ENCODE results near the gene B4GALT5.
A peak's percentile ranks its signal among the peaks of the same experiment; 100 is the strongest.

Gene B4GALT5

DNA sequence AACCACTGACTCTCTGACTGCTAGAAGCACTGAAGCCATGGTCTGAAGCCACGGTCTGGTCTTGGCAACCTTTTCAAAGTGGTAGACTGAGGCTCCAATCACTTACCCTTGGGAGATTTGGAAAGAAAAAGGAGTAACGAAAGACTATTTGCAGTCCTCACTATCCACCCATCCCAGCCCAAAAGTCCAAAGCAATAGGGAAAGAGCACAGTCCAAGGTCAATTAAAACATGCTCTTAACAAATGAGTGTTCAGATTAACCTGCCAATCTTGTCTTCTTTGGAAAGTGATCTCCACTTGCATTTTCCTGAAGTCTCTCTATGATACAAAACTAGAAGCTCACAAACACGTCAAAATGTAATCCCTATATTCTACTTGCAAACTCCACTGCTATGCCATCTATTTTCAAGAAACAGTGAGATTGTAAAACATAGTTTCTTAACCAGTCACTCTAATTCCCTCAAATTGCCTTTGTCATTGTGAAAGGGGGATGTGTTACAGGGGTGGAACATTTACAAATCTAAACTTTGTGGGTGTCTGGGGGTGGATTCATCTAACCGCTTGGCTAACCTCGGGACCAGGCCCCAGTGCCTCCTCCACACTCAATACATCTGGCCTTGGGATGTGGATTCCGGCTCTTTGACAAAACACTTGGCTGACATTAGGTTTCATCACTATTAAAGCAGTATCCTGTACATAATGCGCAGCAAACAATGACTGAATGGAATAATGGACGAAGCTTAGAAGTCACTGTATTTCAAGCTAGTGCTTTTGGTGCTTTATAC, 56.4 kb downstream of the B4GALT5 start:
- DNase-seq (ENCODE audit: low read depth), result peak; percentile 24

DNA sequence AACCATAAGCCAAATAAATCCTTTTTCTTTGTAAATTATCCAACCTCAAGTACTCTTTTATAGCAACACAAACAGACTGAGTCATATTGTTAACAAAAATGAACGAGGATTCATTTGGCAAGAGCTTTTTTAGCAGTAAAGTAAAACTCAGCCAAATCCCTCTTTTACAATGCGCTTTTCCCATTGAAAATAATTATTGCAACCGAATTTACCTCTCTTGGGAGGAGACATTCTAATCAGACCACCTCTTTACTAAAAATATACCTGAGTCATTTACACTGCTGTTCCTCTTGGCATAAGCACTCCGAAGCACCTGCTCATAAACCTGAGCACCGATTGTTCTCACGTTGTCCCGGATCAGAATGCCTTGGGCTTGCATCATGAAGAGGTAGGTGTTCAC, 57.4 kb downstream of the B4GALT5 start:
- peak; percentile 45 for DNase-seq (ENCODE audit: low read depth)

DNA sequence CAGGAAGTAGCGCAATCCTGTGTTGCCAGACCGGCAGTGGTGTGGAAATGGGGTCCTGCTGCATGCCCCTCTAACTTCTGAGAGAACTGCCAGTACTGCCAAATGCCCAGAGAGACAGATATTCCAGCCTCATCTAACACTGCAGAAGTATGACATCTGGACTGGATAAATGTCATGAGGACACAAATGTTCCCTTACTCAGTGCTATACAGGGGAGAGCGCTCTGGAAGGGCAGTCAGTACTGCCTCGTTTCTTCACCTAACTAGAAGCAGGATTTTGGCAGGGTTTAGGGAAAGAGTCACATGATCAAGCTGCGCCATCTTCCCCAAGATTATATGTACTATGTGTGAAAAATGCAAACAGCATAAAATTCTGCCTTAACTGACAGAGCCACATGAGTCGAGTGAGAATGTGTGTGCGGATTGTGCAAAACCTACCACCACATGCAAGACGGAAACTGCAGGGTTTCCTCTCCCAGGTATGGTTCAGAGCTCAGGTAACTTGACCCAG, 59.7 kb downstream of the B4GALT5 start:
- no peak for DNase-seq (ENCODE audit: low read depth)

DNA sequence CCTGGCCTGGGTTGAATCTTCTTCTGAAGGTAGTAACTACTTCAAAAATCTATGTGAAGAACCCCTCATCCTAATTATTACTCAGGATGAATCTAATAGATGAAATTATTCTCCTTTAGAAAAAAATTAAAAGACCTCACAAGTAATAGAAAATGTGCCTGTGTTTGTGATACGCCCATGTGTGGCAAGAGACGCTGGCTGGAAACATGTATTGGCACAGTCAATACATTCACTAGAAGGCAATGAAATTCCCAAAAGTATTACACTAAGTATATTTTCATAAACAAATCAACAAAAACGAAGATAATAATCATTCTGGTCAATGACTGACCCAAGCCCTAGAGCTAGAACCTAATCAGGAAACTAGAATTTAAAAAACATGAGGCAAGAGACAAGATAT, 64.0 kb downstream of the B4GALT5 start:
- DNase-seq (ENCODE audit: low read depth), result no peak

DNA sequence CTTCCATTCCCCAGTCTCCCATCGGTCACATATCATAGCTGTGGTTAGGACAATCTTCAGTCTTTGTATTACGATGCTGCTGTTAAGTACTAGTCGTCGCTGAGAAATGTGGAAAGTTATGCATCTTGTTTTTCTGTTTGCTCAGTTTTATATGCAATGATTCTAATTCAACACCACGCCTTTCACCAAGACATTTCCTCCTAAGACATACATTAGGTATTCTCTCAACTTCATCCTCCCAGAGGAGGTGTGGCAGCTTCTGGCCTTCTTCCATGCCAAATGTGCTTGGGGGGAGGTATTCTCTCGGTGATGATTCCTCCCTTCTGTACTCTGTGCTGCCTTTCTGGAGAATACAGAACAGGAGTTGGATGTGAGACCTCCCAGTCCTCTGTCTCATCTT, 66.1 kb downstream of the B4GALT5 start:
- DNase-seq (ENCODE audit: low read depth), result peak; percentile 79

DNA sequence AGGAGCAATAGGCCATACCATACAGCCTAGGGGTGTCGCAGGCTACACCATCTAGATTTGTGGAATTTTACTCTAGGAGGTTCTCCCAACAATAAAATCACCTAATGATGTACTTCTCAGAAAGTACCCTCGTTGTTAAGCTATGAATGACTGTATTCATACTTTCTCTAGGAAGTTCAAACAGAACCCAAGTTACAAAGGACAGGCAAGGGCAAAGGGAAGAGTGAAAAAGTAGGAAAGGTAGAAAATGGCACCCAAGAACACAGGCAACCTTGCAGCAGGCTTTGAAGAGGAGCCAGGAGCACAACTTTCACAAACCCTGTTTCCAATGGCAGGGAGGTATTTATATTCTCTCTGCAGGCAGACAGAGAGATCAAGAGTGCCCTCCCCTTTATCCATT, 67.2 kb downstream of the B4GALT5 start:
- no peak for DNase-seq (ENCODE audit: low read depth)

DNA sequence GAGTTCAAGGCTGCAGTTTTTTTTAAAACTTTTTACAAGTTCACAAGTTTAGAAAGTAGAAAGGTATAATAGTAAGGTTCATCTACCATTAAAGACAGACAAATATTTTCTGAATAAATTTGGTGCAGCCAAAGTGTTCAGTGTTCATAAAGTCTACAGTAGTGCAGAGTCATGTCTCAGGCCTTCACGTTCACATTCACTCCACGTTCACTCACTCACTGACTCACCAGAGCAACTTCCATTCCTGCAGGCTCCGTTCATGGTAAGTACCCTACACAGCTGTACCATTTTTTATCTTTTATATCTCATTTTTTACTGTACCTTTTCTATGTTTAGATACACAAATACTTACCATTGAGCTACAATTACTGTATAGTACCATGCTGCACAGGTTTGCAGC, 67.6 kb downstream of the B4GALT5 start:
- DNase-seq (ENCODE audit: low read depth), result peak; percentile 84

DNA sequence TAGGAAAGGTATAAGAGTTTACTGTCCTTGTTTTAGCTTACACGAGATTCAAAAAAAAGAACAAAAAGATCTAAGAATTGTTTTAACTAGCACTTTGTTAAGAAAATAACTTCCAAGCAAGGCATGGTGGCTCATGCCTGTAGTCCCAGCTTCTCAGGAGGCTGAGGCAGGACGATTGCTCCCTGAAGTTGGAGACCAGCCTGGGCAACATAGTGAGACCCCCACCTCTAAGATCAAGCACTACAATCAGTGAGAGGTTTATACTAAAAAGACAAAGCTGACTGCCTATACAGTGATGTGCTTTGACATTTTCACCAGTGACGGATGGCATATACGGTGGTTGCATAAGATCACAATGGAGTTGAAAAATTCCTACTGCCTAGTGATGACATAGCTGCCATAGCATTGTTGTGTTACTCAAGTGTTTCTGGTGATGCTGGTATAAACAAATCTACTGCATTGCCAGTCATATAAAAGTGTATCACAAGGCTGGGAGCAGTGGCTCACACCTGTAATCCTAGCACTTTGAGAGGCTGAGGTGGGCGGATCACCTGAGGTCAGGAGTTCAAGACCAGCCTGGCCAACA, 68.6 kb downstream of the B4GALT5 start:
- DNase-seq (ENCODE audit: low read depth), result no peak

DNA sequence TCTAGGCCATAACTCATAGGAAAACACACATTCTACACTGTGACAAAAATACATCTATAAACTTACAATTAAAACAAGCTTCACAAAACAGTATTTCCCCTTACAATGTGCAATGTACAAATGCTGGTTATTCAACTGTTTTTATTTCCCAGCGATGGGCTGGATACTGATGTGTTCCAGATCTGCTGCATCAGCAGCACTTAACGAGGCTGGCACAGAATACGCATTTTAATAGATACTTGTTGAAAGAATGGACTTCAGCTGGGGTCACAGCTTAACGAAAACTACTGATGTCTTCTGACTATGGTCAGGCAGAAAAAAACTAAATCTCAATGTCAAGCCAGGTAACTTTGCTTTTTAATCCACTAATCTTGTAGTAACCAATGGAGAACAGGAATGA, 70.9 kb downstream of the B4GALT5 start:
- DNase-seq (ENCODE audit: low read depth), result no peak

DNA sequence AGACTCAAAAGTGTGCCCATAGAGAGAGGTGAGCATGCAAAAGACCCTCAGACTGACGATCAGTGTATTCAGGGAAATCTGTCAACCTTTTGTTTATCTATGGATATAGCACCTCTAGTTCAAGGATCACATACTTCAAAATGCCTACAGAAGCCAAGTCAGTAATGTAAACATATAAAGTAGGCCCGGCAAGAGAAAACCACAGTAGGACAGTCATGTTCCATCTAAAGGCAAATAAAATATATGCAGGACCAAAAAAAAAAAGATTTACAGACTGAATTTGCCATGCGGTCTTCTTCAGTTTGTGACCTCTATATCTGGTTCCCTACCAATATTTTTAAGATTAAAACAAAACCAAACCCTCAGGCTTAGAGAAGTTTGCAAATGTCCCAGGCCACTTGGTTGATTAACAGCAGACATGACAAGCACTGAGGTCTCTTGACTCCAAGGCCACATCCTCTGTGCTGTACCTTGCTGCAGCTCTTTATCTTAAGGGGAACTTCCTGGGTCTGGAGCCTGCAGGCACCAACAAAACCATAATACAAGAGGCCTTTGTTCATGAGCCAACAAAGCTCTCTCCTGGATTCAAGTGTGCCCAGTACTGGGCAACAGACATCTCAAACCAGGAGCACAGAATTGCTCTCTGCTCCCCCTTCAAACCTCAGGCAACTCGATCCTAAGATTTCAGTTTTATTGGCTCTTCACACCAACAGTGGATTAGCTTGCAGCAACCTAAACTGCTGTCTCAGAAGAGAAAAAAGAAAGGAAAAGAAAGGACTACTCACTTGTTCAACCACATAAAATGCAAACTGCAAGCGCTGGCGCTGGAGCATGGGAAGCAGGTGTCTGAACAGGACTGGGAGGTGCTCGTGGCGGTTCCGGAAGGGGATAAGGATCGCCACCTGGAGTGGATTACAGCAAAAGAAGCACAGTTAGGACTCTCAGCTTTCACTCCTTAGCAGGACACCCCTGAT, 71.7 kb downstream of the B4GALT5 start:
- DNase-seq (ENCODE audit: low read depth), result no peak

DNA sequence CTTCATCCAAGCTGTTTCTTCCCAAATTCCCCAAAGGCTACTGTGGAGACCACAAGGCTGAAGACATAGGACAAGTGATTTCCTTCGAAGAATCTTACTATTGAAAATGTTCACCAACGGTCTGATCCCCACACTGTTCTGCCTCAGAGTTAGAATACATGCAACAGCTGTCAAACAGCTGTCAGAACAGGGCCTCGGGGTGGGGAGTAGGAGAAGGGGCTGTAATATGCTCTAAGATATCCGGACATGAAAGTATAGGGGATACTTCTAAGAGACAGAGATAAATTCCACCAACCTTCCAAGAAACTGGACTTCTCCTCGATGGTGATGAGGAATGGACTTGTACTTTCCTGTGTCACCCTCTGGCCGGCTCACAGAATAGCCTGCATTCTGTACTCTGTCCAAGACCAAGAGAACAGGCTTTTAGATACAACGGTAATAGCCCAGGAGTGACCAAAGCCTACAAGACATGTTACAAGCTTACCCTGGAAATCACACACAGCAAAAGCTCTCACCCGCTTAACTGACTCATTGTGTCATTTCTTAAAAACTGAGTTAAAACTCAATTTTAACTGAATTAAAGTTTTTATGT, 76.5 kb downstream of the B4GALT5 start:
- no peak for DNase-seq (ENCODE audit: low read depth)

DNA sequence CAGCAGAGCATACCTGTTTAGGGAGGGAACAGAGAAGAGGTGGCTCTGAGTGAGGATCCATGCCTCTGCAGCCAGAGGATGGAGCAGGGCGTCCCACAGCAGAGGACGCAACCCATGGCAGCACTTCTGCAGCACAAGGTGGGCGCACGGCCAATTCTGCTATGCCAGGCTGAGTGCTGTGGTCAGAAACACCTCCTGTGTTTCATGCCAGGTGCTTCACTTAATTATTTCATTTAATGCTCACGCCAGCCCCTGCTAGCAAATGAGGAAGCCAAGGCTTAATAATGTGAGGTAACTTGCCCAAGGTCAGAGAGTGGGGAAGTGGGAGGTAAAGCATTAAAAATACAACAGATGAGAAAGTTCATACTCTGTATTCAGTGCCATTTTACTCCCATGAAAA, 77.2 kb downstream of the B4GALT5 start:
- DNase-seq (ENCODE audit: low read depth), result no peak

DNA sequence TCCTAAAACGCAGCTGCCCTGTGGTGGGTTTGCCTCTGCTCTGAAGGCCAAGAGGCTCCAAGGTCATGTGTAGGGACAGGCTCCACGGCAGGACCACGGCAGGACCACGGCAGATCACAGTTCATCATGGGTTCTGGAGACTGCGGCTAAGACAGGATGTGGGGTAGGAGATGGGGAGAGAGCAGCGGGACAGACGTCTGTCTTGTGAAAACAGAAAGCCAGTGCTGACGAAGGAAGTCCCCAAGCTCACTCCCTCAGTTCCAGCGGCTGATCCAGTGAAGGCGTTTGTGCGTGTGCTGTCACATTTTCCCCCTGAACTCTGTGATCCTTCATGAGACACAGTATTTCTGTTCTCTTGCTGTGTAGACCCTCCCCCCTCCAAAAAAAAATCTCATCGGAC, 77.8 kb downstream of the B4GALT5 start:
- DNase-seq (ENCODE audit: low read depth), result no peak

DNA sequence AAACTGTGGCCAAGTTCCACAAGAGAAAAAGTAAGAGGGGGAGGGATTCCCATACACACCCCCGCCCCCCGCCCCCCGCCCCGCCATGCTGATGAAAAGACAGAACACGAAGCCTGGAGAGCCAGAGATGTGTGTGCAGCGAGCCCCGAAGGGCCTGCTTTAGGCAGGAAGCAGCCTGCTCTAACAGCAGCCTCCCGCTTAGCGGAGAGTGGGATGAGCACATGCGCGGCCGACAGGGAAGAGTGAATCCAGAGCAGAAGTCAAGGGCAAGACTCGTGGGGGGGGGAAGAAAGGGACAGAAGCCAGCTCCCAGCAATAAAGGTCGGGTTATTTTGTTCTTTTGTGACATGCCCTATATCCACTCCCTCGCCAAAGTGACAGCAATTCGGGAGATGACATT, 78.5 kb downstream of the B4GALT5 start:
- DNase-seq (ENCODE audit: low read depth), result no peak

DNA sequence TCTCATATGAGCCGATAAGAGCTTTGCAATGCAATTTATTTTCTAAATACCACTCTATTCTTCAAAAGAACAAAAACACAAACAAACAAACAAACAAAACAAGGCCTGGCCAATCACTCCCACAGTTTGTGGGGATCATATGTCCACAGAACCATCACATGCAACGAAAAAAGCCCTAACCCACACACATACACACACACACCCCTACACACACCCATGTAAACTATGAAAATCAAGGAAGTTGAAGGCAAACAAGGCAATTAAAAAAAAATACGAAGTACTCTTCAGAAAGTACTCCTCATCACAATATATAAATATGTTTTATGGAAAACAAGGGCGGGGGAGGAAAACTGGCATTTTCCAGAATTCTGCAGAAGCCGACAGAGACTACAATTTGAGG, 79.6 kb downstream of the B4GALT5 start:
- DNase-seq (ENCODE audit: low read depth), result no peak

DNA sequence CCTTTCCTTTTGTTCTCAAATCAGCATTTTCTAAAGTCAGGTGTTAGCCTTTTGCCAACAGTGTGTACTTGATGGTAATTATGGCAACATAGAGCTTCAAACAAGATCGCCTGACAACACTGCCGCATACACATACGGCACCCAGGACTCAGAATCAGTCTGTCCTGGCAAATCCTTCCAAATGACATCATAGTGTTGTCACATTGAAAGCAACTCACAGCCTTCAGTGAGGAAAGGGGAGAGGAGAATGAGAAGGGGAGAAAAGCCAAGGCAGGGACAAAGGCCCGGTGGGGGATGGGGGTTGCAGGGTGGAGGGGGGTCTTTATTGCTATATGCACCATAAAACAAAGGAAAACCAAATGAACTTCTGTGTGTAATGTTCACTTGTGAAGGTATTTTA, 80.0 kb downstream of the B4GALT5 start:
- no peak for DNase-seq (ENCODE audit: low read depth)

DNA sequence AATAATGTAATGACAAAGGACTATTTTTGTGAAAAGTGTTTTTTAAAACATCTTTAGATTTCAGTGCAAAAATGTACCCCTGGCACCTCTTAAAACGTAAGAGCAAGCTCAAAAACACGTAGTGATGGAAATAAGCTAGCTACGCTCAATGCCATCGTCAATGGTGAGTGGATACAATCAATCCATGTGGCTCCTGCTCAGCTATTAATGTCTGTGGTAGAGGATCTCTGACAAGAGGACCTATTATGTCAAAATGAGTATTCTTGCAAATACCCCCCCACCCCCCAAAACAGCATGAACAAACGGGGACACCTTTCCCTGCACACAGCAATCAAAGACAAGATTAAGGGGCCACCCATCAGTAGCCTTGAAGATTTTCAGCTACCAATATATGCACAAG, 80.7 kb downstream of the B4GALT5 start:
- no peak for DNase-seq (ENCODE audit: low read depth)

DNA sequence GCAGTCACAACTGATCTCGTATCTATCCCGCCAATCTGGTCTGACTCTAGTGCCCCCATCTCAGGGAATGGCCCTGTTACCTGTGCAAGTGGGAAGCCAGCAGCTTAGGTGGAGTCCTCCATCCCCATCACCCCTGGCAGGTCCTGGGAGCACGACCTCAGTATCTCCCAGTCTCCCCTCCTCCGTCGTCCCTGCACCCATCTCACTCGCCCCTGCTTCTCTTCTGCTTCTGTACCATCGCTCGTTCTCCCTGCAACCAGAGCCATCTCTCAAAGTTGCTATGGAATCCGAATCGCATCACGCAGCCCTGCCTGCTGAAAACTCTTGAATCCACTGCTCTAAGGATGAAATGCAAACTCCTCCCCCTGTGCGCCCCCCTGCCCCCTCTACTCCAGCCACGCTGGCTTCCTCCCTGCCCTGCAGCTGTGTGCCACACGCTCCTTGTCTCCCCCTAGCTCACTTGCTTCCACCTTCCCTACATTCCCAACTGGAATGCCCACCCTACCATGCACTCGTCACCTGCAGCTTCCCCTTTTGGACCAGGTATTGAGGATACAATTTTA, 81.7 kb downstream of the B4GALT5 start:
- DNase-seq (ENCODE audit: low read depth), result no peak

DNA sequence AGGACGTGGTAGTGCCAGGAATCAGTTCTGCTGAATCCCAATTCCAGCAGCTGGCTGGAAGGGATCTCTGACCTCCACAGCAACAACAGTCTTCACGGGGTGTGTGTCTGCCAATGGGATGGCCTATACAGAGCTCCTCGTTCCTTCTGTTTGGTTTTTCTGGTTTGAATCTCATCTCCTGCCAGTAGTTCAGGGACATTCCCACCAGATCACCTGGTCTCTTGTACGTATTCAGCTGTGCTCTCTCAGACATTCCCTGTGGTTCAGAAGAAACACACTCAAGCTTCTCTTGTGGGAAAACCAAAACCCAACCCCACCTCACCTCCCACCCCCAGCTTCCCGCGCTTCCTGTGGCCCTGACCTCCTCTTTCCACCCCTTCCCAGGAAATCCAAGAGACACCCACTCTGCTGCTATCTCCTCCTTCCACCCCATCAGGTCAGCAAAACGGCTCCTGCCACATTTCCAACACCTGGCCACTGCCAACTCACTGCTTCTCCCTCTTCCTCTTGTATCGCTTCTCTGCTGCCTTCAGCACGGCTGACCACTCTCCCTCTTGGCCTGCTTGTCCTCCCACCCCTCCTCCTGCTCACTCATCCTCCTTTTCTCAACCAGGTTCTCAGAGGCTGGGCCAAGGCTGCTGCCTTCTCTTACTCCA, 82.5 kb downstream of the B4GALT5 start:
- DNase-seq (ENCODE audit: low read depth), result no peak

DNA sequence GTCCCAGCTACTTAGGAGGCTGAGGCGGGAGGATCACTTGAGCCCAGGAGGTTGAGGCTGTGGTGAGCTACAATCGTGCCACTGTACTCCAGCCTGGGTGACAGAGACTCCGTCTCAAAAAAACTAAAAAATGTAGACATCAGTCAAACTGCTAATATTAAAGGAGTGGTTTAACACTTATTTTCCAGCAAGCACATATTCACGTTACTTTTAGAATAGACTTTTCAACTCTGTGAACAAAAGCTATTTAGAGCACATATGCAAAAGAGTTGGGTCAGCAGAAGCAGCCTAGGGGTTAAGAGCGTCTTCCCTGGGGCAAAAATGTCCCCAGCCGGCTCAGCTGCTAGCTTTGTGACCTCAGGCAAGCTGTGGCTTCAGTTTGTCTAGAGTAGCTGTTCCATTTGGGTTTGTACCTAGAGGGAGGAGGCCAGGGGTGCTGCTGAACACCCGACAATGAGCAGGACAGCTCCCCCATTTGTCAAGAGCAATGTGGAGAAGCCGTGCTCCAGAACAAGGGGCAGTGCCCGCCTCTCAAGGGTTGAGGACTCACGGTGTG, 83.2 kb downstream of the B4GALT5 start:
- no peak for DNase-seq (ENCODE audit: low read depth)

DNA sequence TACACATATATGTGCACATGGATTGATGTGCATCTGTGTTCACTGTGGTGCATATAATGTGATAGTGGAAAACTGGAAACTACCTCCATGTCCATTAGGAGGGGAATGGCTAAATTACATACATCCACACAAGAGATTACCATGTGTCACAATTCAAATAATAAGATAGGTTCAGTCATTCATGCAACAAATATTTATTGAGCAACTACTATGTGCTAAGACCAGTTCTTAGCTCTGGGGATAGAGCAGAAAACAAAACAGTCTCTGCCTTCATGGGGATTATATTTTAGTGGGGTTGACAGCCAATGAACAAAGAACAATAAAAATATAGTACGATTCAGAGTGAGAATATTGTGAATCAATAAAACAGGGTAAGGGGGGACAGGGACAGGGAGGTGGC, 84.1 kb downstream of the B4GALT5 start:
- no peak for DNase-seq (ENCODE audit: low read depth)
